ENCODE data around the gene ALG12.

Gene ALG12

GRCh38 chr22:49917974-49918910, at the start of gene ALG12, which contains the start of gene CRELD2:
ALG12 (minus strand) TSS chr22:49918438; CDS start chr22:49913765, 4,673 bp downstream.
CRELD2 (plus strand) TSS chr22:49918634; CDS start chr22:49918770, 136 bp downstream.
- H3K27ac ChIP-seq (ENCODE audit: low read length) = peak within 1 kb of the TSS; percentile 76; the same call in 1 of the 2 replicates
- H3K4me2 ChIP-seq (ENCODE audit: low read depth, low read length) = peak within 1 kb of the TSS; percentile 98
- no peaks in the 10 kb centered on the region for H3K36me3 ChIP-seq (replicated peaks; ENCODE audit: insufficient read depth, low read length)
- H3F3A ChIP-seq (ENCODE audit: insufficient read depth, low read length) = no peaks in the 10 kb centered on the region
- no peaks in the 10 kb centered on the region for H4K20me1 ChIP-seq (ENCODE audit: insufficient read depth, low read length)
- peak within 1 kb of the TSS; percentile 96 for H2AFZ ChIP-seq (ENCODE audit: low read length)
- TF ChIP-seq EZH2phosphoT487 (IDR thresholded peaks at IDR 0.05; ENCODE audit: low read length) (no peak), CTCF (IDR thresholded peaks at IDR 0.05; ENCODE audit: low read length) (no peak), EZH2 (optimal IDR thresholded peaks at IDR 0.05; ENCODE audit: low read depth, low read length) (no peak)
- peak; percentile 95 for DNase-seq
- peak within 1 kb of the TSS; percentile 88 for H3K9ac ChIP-seq (ENCODE audit: low read length)
- H3K9me2 ChIP-seq (replicated peaks; ENCODE audit: insufficient read depth, low read length) = no peaks in the 10 kb centered on the region
- peaks cover 7% of the 10 kb centered on the region; the same call in 1 of the 2 replicates for H3K4me1 ChIP-seq (ENCODE audit: low read length)
- H3K9me3 ChIP-seq (replicated peaks; ENCODE audit: insufficient read depth, low read length) = no peaks in the 10 kb centered on the region
- no peaks in the 10 kb centered on the region for H3K27me3 ChIP-seq (replicated peaks; ENCODE audit: insufficient read depth, low read length)
- peak within 1 kb of the TSS; percentile 90 for H3K4me3 ChIP-seq (ENCODE audit: low read length)
- peaks cover 19% of the 10 kb centered on the region for H3K79me2 ChIP-seq (ENCODE audit: low read length)

- H2AFZ ChIP-seq (ENCODE audit: low read length) = no peak overlapping the region
- H3K4me2 ChIP-seq (ENCODE audit: low read depth, low read length) = no peak overlapping the region
- DNase-seq = peak; percentile 4
- H3K4me1 ChIP-seq (ENCODE audit: low read length) = peaks cover 9% of the 10 kb centered on the region
- peaks cover 10% of the 10 kb centered on the region for H3K27me3 ChIP-seq (replicated peaks; ENCODE audit: insufficient read depth, low read length)
- H3K9me3 ChIP-seq (replicated peaks; ENCODE audit: insufficient read depth, low read length) = no peaks in the 10 kb centered on the region
- no peak overlapping the region for H3K4me3 ChIP-seq (ENCODE audit: low read length)
- H3F3A ChIP-seq (ENCODE audit: insufficient read depth, low read length) = 0 out of 2 replicates have a peak, but pooled peaks cover 3% of the 10 kb centered on the region
- no peak overlapping the region for H3K27ac ChIP-seq (ENCODE audit: low read length)
- H4K20me1 ChIP-seq (ENCODE audit: insufficient read depth, low read length) = no peaks in the 10 kb centered on the region
- no peak overlapping the region for H3K9ac ChIP-seq (ENCODE audit: low read length)
- TF ChIP-seq CTCF (IDR thresholded peaks at IDR 0.05; ENCODE audit: low read length) (no peak), EZH2phosphoT487 (IDR thresholded peaks at IDR 0.05; ENCODE audit: low read length) (no peak)
- peaks cover 14% of the 10 kb centered on the region for H3K79me2 ChIP-seq (ENCODE audit: low read length)
- H3K36me3 ChIP-seq (replicated peaks; ENCODE audit: insufficient read depth, low read length) = 0 out of 2 replicates have a peak, but pooled peaks cover 3% of the 10 kb centered on the region
- H3K9me2 ChIP-seq (replicated peaks; ENCODE audit: insufficient read depth, low read length) = no peaks in the 10 kb centered on the region
Measured at GRCh38 chr22:49967706-49968208, 49.5 kb upstream of the ALG12 start.

GRCh38 chr22:49966774-49967705, 48.8 kb upstream of the ALG12 start:
- peaks cover 20% of the 10 kb centered on the region for H3K79me2 ChIP-seq (ENCODE audit: low read length)
- no peaks in the 10 kb centered on the region for H4K20me1 ChIP-seq (ENCODE audit: insufficient read depth, low read length)
- H3K27me3 ChIP-seq (replicated peaks; ENCODE audit: insufficient read depth, low read length) = peaks cover 10% of the 10 kb centered on the region
- no peak overlapping the region for H3K27ac ChIP-seq (ENCODE audit: low read length)
- H3K4me1 ChIP-seq (ENCODE audit: low read length) = peaks cover 13% of the 10 kb centered on the region
- TF ChIP-seq CTCF (IDR thresholded peaks at IDR 0.05; ENCODE audit: low read length) (no peak), EZH2 (optimal IDR thresholded peaks at IDR 0.05; ENCODE audit: low read depth, low read length) (no peak), EZH2phosphoT487 (IDR thresholded peaks at IDR 0.05; ENCODE audit: low read length) (no peak)
- no peak overlapping the region for H2AFZ ChIP-seq (ENCODE audit: low read length)
- H3K9me2 ChIP-seq (replicated peaks; ENCODE audit: insufficient read depth, low read length) = no peaks in the 10 kb centered on the region
- 0 out of 2 replicates have a peak, but pooled peaks cover 3% of the 10 kb centered on the region for H3F3A ChIP-seq (ENCODE audit: insufficient read depth, low read length)
- H3K9ac ChIP-seq (ENCODE audit: low read length) = no peak overlapping the region
- H3K9me3 ChIP-seq (replicated peaks; ENCODE audit: insufficient read depth, low read length) = no peaks in the 10 kb centered on the region
- H3K36me3 ChIP-seq (replicated peaks; ENCODE audit: insufficient read depth, low read length) = 0 out of 2 replicates have a peak, but pooled peaks cover 3% of the 10 kb centered on the region
- peak; percentile 5 for DNase-seq
- H3K4me2 ChIP-seq (ENCODE audit: low read depth, low read length) = no peak overlapping the region
- no peak overlapping the region for H3K4me3 ChIP-seq (ENCODE audit: low read length)
